GM18507 (cell line): ENCODE results near the gene PSMB7.

Source experiments
- DNase-seq: peaks from one replicate; pipeline ENCODE4 v3.0.0; 2011; ENCODE audit warnings: low read depth; ENCODE audit not compliant: insufficient read length; ENCODE audit errors: extremely low spot score
- FAIRE-seq: peaks from 2 replicates; lab custom pipeline; 2011; peaks lifted over from hg19 to GRCh38; lab: Jason Lieb, UNC

Gene PSMB7

DNA sequence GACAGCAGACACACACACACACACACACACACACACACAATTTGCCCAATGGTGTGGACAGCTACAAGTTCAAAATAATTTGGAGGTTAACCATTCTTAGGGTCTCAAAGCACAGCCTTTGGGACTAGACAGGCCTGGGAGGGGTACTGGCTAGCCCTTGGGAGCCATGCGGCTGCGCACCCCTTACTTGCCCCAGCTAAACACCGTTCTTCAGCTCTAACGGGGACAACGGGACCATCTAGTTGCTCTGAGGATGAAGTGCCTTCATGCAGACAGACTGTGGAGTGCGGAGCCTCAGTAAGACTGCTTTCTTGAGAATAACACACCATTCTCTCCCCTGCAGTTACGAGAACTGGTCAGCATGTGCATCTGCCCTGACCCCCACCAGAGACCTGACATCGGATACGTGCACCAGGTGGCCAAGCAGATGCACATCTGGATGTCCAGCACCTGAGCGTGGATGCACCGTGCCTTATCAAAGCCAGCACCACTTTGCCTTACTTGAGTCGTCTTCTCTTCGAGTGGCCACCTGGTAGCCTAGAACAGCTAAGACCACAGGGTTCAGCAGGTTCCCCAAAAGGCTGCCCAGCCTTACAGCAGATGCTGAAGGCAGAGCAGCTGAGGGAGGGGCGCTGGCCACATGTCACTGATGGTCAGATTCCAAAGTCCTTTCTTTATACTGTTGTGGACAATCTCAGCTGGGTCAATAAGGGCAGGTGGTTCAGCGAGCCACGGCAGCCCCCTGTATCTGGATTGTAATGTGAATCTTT lies 64.6 kb downstream of the PSMB7 start:
- FAIRE-seq (no peak), DNase-seq (no peak)

DNA sequence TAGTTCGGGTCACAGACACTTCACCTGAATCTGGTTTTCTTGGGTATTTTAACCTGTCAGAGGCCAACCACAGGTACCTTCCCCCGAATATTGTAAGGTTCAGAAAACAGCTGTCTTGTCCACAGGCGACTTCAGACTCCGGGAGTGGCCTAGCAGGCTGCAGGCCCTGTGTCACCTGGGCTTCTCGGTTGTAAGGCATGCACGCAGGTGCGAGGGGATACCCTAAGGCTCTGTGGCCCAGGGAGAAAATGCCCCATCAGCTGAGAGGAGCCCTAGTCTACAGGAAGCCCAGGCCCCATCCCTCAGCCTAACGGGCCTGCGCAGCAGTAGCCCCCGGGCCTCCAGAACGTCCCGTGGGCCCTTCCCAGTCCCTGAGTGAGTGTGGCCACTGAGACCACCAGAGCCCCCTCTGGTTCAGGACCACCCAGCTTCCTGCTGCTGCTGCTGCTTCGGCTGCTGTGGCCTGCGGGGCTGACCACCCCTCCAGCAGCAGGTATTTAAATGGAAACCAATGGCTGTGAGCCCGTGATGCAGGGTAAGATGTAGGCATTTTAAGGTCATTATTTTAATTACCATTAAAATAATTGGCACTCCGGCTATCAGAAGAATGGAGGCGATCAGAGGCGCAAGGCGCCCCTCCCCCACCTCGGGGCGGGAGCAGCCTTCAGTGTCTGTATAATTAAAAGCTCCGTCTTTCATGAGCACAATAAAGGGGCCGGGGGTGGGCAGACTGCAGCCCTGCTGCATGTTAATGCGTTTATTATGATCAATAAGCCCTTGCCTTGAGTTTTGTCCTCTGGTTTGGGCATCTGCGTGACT lies 65.4 kb downstream of the PSMB7 start:
- DNase-seq: no peak
- FAIRE-seq: no peak

DNA sequence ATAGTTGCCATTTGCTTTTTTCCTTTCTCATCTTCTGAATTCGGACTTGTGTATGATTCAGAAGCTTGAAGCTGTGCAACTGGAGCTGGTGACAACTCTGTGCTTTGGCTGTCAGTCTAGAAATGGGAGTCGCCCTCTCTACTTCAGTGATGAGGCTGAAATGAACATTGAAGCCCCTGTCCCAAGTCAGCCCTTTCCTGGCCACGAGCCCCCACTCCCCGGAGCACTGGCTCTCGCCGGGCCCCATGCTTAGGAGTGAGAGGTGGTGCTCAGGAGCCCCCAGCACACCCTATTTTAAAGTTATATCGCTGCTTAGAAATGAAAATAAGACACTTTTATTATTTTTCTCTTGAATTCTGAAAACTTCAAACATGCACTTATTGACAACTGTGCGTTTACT lies 66.0 kb downstream of the PSMB7 start:
- no peak for DNase-seq
- FAIRE-seq: no peak

DNA sequence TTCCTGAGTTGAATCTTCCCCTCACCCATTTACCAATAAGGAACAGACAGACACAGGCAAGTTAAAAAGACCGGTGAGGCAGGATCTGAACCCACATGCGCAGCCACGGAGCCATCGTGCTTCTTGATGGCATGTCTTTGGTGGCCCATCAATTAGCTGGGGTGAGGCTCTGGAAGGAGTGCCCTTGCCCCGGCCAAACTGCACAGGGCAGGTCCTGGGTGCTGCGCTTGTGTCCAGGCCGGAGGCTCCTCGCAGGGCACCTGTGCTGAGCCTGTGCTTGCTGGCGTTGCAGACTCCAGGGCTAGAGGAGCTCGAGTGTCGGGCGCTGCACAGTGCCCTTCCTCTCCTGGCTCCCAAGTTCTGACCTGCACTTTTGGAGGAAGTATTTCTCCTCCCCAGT lies 66.4 kb downstream of the PSMB7 start:
- no peak for DNase-seq
- no peak for FAIRE-seq

DNA sequence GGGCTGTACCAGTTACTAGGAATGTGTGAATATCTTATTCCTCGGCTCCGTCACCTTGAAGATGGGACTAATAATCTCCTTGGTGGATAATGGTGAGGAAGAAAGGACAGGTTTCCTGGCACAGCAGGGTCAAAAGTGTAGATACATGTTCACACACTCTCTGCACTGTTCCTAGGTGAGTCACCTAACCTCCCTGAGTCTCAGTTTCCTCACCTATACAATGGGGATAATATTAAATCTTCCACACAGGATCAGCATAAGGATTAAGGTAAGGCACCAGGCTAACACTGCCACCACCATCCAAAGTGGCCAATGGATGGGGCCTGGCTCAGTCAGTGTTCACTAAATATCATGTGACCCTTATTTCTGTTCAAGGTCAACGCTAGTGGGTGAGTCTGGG lies 66.9 kb downstream of the PSMB7 start:
- FAIRE-seq (no peak), DNase-seq (no peak)

DNA sequence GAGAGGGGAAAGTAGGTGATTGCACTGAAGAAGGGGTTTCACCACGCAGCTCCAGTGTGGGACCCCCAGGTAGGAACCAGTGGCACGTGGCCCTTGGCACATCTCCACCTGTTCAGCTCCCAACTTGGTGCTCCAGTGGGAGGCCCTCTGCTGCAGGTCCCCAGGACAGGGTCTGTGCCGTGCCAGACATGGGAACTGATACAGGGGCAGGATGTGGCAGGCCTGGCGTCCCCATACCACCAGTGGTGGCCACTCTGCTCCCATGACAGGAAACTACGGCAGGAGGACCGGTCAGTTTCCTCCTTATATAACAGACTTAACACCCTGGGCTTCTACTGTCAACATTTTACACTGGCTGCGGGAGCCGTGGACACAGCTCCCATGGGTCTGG lies 67.3 kb downstream of the PSMB7 start:
- FAIRE-seq: no peak
- no peak for DNase-seq

DNA sequence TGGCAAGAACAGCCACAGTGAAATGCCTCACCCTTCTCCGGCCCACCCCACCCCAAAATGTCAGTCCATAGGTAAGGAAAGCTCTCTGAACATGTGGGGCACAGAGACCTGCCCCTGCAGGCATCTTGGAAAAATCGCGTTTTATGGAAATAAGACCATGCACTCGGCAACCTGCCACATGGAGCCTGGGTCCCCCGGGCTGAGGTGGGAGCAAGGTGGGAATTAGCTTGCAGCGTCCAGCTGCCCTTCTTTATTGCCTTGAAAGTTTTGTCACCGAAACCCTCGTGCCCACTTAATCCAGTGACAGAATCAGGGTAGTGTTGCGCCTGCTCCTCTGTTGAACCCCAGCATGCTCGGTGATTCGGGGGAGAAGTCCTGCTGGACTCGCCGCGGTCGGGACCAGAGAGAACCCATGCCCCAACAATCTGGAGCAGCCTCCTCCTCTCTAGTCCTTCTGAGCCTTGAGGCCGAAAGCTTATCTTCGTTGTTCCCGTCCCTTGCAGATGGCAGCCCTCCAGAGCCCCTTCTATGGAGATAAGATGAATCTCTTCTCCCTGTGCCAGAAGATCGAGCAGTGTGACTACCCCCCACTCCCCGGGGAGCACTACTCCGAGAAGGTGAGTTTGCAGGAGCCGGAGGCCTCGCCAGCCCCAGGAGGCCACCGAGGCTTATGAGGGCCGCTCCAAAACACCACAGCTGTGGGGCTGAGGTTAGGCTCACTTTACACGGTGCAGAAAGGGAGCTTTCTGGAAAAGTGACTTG lies 67.9 kb downstream of the PSMB7 start:
- no peak for FAIRE-seq

DNA sequence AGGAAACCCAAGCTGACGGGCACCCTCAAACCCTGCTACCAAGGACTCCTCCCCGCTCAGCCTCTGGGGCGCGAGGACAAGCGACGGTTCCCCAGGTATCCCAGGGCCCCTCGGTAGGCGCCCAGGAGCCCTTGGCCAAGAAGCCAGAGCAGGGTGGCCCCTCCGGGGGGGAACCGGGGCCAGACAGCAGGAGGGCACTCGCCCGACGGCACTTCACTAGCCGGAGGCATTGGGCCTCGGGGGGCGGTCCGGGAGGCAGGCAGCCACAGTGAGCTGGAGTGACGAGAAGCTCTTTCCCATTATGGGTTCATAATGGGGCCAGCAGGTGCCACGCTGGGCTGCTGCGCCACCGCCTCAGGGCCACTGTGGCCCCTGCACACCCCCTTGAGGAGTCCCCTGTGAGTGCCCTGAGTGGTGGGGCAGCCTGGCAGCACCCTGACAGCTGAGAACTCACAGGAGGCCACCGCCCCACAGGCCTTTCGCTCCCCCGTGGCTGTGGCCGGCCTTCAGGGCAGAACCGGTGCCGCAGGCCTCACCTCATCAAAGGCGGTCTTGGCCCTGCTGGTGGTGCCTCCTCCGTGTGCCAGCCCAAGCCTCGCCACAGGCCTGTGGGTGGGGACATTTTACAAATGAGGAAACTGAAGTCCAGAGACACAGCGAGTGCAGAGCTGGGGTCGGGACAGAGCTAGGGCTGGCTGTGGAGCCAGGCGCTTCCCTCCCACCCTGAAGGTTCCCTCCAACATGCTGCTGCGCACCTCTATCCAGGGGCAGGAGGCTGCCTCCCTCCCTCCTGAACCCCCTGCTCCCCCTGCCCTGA lies 68.7 kb downstream of the PSMB7 start:
- FAIRE-seq: no peak

More for the DNA sequence above, 67.9 kb downstream of the PSMB7 start:
- DNase-seq: no peak

DNA sequence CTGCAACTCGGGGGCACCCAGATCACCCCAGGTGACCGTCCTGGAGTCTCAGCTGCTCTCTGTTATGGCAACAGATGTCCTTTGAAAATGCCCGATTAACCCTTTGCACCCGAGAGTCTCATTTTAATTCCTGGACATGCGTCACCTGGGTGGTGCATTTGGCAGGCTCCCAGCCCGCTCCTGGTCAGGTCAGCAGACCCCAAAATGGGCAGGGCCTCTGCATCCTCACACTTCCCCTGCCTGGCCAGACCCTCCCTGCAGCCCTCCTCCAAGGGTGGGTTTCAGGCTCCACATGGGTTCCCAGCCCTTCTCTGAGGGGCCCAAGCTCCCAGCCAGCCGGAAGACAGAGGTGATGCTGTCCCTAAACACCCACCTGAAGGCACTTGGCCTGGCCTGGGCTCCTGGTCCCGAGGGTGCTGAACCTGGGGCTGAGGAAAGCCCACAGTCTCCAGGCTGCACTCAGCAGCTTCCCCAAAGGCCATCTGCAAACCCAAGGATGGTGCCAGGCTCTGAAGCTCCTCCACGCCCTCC lies 69.4 kb downstream of the PSMB7 start:
- FAIRE-seq: no peak
- DNase-seq: no peak

More for the DNA sequence above, 68.7 kb downstream of the PSMB7 start:
- DNase-seq: no peak

DNA sequence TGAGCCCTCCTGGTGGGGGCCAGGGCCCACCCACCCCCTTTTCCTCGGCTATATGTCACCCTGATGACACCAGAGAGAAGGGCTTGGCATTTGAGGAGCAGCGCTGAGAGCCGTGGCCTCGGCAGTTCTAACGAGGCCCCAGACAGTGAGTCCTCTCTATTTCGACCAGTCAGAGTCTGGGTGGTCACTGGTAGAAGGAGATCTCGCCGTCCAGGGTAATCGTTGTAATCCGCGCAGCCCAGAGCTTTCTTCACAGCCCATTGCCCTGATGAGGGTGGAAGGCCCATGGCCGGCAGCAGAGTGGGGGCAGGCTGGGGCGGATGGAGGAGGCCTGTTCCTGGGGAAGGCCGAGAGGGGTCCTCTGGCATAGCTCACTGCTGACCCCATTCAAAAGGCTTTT lies 70.2 kb downstream of the PSMB7 start:
- FAIRE-seq (no peak), DNase-seq (no peak)

DNA sequence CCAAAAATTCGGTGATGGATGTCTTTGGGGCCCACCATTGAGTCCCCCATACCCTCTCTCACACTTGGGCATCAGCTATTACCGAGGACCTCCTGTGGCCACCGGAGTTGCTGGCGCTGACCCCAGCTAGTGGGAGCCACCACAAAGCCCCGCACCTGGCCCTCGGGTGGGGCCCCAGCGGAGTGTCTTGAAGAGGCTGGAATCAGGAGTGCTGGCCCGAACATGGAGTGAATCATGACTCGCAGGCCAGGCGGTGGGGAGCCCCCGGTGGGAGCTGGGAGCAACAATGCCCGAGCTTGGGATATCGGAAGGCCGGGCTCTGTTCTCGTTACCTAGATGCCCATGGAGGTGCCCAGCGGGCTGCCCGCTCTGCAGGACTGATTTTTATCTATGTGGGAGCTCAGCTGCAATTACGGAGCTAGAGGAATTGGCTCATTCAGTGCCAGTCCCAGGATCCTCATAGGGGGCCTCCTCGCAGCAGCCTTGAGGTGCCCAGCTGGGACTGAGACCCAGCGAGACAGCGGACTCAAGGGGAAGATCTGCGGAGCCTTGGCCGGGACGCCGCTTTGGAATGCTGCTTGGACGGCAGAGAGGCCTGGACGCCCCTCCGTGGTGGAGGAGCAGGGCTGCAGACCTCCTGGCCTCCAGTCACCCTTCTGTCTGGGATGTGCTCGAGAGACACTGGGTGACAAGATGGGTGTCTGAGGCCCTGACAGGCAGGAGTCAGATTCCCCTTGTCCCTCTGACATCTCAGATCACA lies 70.8 kb downstream of the PSMB7 start:
- FAIRE-seq (no peak), DNase-seq (no peak)

DNA sequence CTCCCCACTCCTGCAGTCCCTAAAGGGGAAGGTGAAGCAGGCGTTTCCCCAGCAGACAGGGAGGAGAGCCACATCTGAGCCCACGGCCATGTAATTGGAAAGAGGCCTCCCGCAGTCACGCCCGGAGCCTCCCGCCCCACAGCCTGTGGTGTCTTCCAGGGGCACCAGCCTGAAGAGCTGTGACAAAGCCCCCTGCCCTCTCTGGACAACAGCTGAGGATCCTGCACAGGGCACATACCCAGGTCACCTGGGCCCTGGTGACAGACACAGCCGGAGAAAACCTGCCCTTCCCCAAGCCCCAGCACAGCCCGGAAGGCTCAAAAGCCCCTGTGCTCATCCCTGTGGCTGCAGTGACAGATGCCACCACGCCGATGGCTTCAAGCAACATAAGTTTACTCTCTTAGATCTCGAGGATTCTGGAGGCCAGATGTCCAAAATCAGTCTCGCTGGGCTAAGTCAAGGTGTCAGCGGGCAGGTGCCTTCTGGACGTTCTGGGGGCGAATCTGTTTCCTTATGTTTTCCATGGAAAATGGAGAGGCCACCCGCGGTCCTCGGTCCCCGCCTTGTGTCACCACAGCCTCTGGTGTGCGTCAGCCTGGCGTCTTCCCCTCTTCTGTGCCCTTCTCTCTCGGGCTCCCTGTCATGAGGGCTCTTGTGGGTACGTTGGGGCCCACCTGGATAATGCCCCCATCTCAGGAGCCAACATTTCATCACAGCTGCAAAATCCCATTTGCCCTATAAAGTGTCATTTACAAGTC lies 71.5 kb downstream of the PSMB7 start:
- FAIRE-seq: no peak
- no peak for DNase-seq

DNA sequence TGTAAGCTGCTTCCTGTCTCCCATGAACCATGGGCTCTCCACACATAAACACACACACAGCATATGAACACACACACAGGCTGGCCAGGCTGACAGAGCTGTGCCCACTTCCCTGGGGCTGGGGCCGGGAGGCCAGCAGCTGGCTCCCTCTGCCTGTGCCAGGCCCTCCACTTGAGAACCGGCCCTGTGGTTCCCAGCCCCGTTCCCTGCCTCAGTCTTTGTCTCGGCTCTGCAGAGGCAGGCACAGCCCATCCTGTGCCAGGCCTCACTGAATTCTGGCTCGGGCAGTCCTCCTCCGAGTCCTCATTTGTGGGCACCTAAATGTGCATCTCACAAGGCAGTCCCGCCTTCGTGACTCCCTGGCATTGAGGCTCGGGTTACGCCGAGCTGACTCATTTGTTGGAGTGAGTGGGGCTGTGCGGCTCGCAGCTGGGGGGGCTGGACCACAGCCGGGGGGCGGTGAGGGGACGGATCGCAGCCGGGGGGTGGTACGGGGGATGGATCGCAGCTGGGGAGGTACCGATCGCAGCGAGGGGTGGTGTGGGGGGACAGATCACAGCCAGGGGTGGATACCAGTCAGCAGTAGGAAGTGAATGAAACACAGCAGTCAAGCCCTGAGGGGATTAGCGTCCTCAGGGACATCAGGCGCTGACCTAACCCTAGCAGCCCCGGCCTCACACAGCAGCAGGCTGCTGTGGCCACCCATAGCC lies 72.3 kb downstream of the PSMB7 start:
- FAIRE-seq (no peak), DNase-seq (no peak)

DNA sequence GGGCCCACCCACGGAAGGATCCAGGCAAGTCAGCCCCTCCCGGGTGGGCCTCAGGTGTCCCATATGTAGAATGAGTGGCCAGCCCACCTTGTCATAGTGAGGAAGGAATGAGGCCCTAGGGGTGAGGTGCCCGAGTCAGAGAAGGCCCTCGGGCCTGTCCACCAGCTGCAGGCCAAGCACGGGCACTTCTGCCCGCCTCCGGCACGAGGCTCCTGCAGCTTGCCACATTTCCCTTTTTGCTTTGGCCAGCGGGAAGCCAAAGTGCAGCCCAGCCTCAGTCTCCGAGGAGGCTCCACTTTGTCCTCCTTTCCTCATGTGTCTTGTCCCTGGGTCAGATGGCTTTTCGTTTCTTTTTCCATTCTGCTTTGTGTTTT lies 72.9 kb downstream of the PSMB7 start:
- no peak for FAIRE-seq
- no peak for DNase-seq

DNA sequence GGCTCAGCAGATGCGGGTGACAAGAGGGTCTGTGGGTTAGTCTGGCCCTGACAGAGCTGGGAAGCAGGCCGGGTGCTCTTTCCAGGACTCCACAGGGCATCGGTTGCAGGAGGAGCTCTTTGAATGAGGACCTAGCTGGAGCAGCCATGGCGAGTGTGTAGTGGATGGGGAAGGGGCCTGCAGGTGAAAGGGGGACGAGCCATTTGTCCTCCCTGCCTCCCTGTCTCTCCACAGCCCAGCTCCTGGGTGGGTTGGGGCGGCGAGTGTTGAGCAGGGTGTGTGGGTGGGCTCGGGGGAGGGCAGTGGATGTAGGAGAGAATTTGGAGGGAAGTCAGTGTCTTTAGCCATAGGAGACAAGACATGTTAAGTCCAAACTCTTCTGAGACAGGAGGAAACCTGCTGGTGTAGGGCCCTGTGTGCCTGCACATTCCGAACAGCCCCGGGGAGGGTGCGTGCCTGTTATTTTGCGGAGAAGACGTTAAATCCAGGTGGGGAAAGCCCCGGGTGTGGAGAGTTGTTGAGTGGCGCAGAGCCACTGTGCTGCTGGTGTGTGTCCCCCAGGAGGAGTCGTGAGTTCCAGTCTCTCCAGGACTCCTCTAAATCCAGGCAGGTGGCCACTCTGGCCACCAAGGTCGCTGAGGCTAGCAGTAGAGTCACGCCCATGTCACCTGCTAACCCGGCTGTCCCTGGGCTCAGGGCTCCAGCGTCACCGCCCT lies 73.6 kb downstream of the PSMB7 start:
- FAIRE-seq: no peak
- DNase-seq: no peak

DNA sequence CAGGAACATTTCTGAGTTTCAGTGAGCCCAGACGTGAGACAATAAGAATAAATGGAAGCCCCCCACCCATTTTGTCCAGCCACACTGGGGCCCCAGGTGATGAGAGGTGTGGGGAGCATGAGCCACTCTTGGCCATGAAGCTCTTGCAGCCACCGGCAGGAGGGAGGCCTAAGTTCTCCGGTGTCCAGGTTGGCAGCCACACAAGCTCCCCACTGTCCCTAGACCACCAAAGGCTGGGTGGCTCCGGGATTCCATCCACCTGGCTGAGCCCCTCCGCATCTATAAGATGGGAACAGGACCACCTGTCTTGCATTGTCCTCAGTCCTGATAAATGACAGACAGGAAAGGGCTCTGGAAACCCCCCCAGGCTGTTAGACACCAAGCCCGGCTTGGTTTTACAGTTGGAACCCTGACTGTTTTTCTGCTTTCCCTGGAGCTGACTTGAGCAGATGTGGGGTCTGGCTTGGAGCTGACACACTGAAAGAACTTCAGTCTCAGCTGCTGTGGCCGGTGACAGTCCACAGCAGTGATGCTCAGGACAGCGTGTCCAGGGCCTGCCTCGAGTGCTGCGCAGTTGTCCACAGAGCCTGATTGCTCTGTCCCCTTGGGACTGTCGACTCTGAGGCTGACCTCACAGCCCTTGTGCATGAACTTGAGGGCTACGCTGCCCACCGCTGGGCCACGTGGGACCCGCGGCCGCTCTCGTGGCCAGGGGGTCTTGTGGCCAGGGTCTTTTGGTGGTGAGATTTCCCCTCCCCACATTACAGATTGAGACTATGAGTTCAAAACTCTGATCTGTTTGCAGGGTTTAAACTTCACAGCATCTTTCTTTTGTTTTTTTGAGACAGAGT lies 74.8 kb downstream of the PSMB7 start:
- DNase-seq (no peak), FAIRE-seq (no peak)
